H1 (cell line): ENCODE results near the gene TMEM127. TPM values are rescaled to one million over a fixed set of nuclear protein-coding genes. Genes with fewer than 3 reads are reported as not detected.

Experiments used
- ASH2L ChIP-seq: fragments of 200-600, 300-600 bp; sonication (generic); IDR thresholded peaks from one replicate; pipeline ENCODE4 v1.7.1; 2017; ENCODE audit warnings: low read length
- CHD2 ChIP-seq: IDR thresholded peaks from 2 replicates; pipeline ENCODE4 v1.6.1; 2012; ENCODE audit warnings: low read length, improper control_type of control experiment
- CHD7 ChIP-seq: fragments of 300-600 bp; sonication (generic); IDR thresholded peaks from 2 replicates; pipeline ENCODE4 v1.7.1; 2012; ENCODE audit warnings: low read length, moderate library complexity, mild to moderate bottlenecking, inconsistent platforms; ENCODE audit not compliant: insufficient replicate concordance
- CTCF ChIP-seq, 3 experiments: IDR thresholded peaks; 1 replicate in 2 of 3; 2 replicates in 1 of 3; pipeline versions ENCODE4 v1.5.1 to v1.6.1; 2011; ENCODE audit warnings: low read length in 3 of 3, mild to moderate bottlenecking in 3 of 3, inconsistent platforms in 2 of 3, low read depth in 1 of 3, moderate library complexity in 1 of 3; ENCODE audit not compliant: insufficient read depth in 1 of 3; ENCODE audit errors: control extremely low read depth in 1 of 3
- JUND ChIP-seq: IDR thresholded peaks from 2 replicates; pipeline ENCODE4 v1.6.1; 2011; ENCODE audit warnings: mild to moderate bottlenecking, improper control_type of control experiment, low read length
- RNF2 ChIP-seq: fragments of 200-900, 300-1000 bp; sonication (generic); IDR thresholded peaks from 2 replicates; pipeline ENCODE4 v1.7.1; 2016; ENCODE audit warnings: borderline replicate concordance, low read depth, mild to moderate bottlenecking, antibody characterized with exemption, low read length; ENCODE audit not compliant: poor library complexity, severe bottlenecking; ENCODE audit errors: missing control alignments
- USF2 ChIP-seq: IDR thresholded peaks from 2 replicates; pipeline ENCODE4 v1.6.1; 2011; ENCODE audit warnings: low read length, improper control_type of control experiment
- polyA plus RNA-seq, 7 experiments: library from polyadenylated mRNA; depleted of rRNA in 3 of 7; stranded (reverse) in 5 of 7; unstranded in 2 of 7; fragments of >200 nt in 5 of 7; fragments of 200-250 nt in 2 of 7; gene quantifications; 1 replicate in 5 of 7; 2 replicates in 1 of 7; 4 replicates in 1 of 7; pipeline versions ENCODE4 v1.2.1 to v1.2.3, GENCODE V29; 2011 to 2013; ENCODE audit warnings: missing spikeins in 2 of 7, mixed read lengths in 2 of 7
- total RNA-seq: library from RNA; stranded (reverse); fragmentation: NEBNext Ultra II Directional; extraction: Animal tissue kit (Norgen Biotek cat#: 25700); gene quantifications from 2 replicates; pipeline ENCODE4 v1.2.1, GENCODE V29; 2021

TMEM127 gene
- total and polyA plus RNA-seq, 2 of the 8 experiments (the other 6 are each of a cell fraction or from before 2014, with no cell fraction given) = 25.0 to 41.0 TPM

- no peak for TF ChIP-seq CHD7
- no peak for TF ChIP-seq RNF2
- TF ChIP-seq CHD2 = no peak
- TF ChIP-seq ASH2L = no peak
- TF ChIP-seq JUND = no peak
- TF ChIP-seq CTCF (IDR thresholded peaks at IDR 0.05; ENCODE audit: control extremely low read depth in 1 of 3, insufficient read depth in 1 of 3, low read depth in 1 of 3, low read length in 3 of 3) = no peak
- TF ChIP-seq USF2 = no peak
Measured at GRCh38 chr2:96305979-96306308, 40.1 kb upstream of the TMEM127 start (continued).
